ENCODE data around the gene MLLT10.
A peak's percentile ranks its signal among the peaks of the same experiment; 100 is the strongest.
"Not testable (repeated sequence)": the region's sequence is repeated elsewhere in the genome, so short reads cannot be mapped to it uniquely, and the experiment has no call there.

Gene MLLT10

GRCh38 chr10:21588159-21588558 lies 54.1 kb downstream of the MLLT10 start:
- peak; percentile 63 for DNase-seq

GRCh38 chr10:21593986-21594385 lies 60.0 kb downstream of the MLLT10 start:
- no peak for DNase-seq

- DNase-seq = no peak
These were observed 65.5 kb downstream of the MLLT10 start for GRCh38 chr10:21599582-21599981.

- no peak for DNase-seq
These were observed 66.9 kb downstream of the MLLT10 start for GRCh38 chr10:21600804-21601433.

- no peak for DNase-seq
These were observed 68.3 kb downstream of the MLLT10 start for GRCh38 chr10:21602313-21602712.

- no peak for DNase-seq
These were observed 69.7 kb downstream of the MLLT10 start for GRCh38 chr10:21603721-21604120.

GRCh38 chr10:21604651-21605050 lies 70.6 kb downstream of the MLLT10 start:
- no peak for DNase-seq

GRCh38 chr10:21607907-21608306 lies 73.9 kb downstream of the MLLT10 start:
- DNase-seq = no peak

- no peak for DNase-seq
These were observed 80.0 kb downstream of the MLLT10 start for GRCh38 chr10:21614000-21614399.

- no peak for DNase-seq
These were observed 83.2 kb downstream of the MLLT10 start for GRCh38 chr10:21617267-21617666.

- DNase-seq = no peak
These were observed 89.3 kb downstream of the MLLT10 start for GRCh38 chr10:21623291-21623690.

GRCh38 chr10:21624421-21624820 lies 90.4 kb downstream of the MLLT10 start:
- DNase-seq = not testable (repeated sequence)

- DNase-seq = no peak
These were observed 90.9 kb downstream of the MLLT10 start for GRCh38 chr10:21624951-21625350.

- DNase-seq = no peak
These were observed 91.7 kb downstream of the MLLT10 start for GRCh38 chr10:21625623-21626229.

GRCh38 chr10:21626457-21627161 lies 92.6 kb downstream of the MLLT10 start:
- DNase-seq = no peak

- DNase-seq = no peak
These were observed 93.3 kb downstream of the MLLT10 start for GRCh38 chr10:21627331-21627730.

GRCh38 chr10:21628023-21628422 lies 94.0 kb downstream of the MLLT10 start:
- no peak for DNase-seq

- DNase-seq = not testable (repeated sequence)
These were observed 94.6 kb downstream of the MLLT10 start for GRCh38 chr10:21628645-21629044.

GRCh38 chr10:21634599-21635365 lies 100.8 kb downstream of the MLLT10 start:
- no peak for DNase-seq

- DNase-seq = no peak
These were observed 103.8 kb downstream of the MLLT10 start for GRCh38 chr10:21637795-21638194.

- no peak for DNase-seq
These were observed 104.6 kb downstream of the MLLT10 start for GRCh38 chr10:21638681-21639080.

GRCh38 chr10:21648040-21648439 lies 114.0 kb downstream of the MLLT10 start:
- DNase-seq = no peak

- DNase-seq = no peak
These were observed 115.4 kb downstream of the MLLT10 start for GRCh38 chr10:21649454-21649872.
